Right lobe of liver (tissue), 6 donors: ENCODE measurements around the gene FGD5. TPM values are rescaled to one million over a fixed set of nuclear protein-coding genes. Genes with fewer than 3 reads are reported as not detected.

Source experiments
- ATAC-seq, 4 donors: fragments of 200-7000 bp; cut with Tn5 transposase; one replicate each; pipeline ENCODE4 v1.9.1; 2020; ENCODE audit warnings: mild to moderate bottlenecking in 4 of 4, moderate library complexity in 4 of 4
- DNase-seq, 3 donors: peaks; one replicate each; pipeline ENCODE4 v3.0.0-alpha.2; 2020
- H3K27ac ChIP-seq, 3 donors: fragments of 200-600 bp; one replicate each; pipeline ENCODE4 v1.8.0; 2022
- H3K27me3 ChIP-seq, 2 donors: fragments of 200-600 bp; one replicate each; pipeline ENCODE4 v1.8.0; 2022
- H3K36me3 ChIP-seq, 4 donors: fragments of 200-600 bp; sonication (generic) in 1 of 4; one replicate each; pipeline versions ENCODE4 v1.5.1 to v1.8.0; 2017 to 2022; ENCODE audit warnings: control low read depth in 1 of 4
- H3K4me1 ChIP-seq, 4 donors: fragments of 200-600 bp; sonication (generic) in 1 of 4; one replicate each; pipeline versions ENCODE4 v1.5.1 to v1.8.0; 2017 to 2022; ENCODE audit warnings: control low read depth in 1 of 4
- H3K4me3 ChIP-seq, 3 donors: fragments of 200-600 bp; one replicate each; pipeline ENCODE4 v1.8.0; 2022
- H3K9me3 ChIP-seq, 4 donors: fragments of 200-600 bp; sonication (generic) in 1 of 4; one replicate each; pipeline versions ENCODE4 v1.5.1 to v1.8.0; 2017 to 2022; ENCODE audit warnings: control low read depth in 1 of 4
- CTCF ChIP-seq, 4 donors: fragments of 200-600 bp in 3 of 4; fragments of 450-650 bp in 1 of 4; IDR thresholded peaks; one replicate each; pipeline versions ENCODE4 v1.5.1 to v1.8.0; 2016 to 2022; ENCODE audit warnings: antibody characterized with exemption in 4 of 4, mild to moderate bottlenecking in 2 of 4
- POLR2A ChIP-seq: fragments of 450-650 bp; IDR thresholded peaks from one replicate; pipeline ENCODE4 v1.6.1; 2017; ENCODE audit warnings: antibody characterized with exemption, mild to moderate bottlenecking
- WGBS: methylation state at CpG from one replicate; pipeline ENCODE4 v1.1.6; 2018; ENCODE audit warnings: low coverage, low lambda C conversion rate; ENCODE audit not compliant: insufficient coverage; ENCODE audit errors: missing lambda C conversion rate; 5-methylcytosine and 5-hydroxymethylcytosine counted together
- intact Hi-C, 2 donors: fragments of 100-400 bp; cut with DNase I; formaldehyde crosslinking; loops; one replicate each; pipeline versions ENCODE4 v1.11.2 to v1.14.1; 2022
- total RNA-seq, 6 experiments: library from RNA; depleted of rRNA in 2 of 6; stranded (reverse); fragments of >200 nt in 2 of 6; fragmentation: NEBNext Ultra II Directional in 3 of 6; extraction: Animal tissue kit (Norgen Biotek cat#: 25700) in 3 of 6; gene quantifications; one replicate each; pipeline versions ENCODE4 v1.1.0 to v1.2.4, GENCODE V29; 2016 to 2023
- donor health status: DM: no; HTN: yes; CAD: no.
- donor health status: DM: no; HTN: no; CAD: no.
- donor health status: DM: no; HTN: no; CAD: no.
- donor health status: DM: no; HTN: yes; CAD: no.
- donor health status: DM: no; HTN: yes; CAD: no.

The FGD5 gene
- total RNA-seq, 6 experiments from 2014 or later: 3.4 to 8.9 (median 5.9) TPM

GRCh38 chr3:14926592-14926991, 107.8 kb downstream of the FGD5 start:
- TF ChIP-seq POLR2A (no peak), CTCF (IDR thresholded peaks at IDR 0.05) (no peak)
- Histone ChIP-seq H3K9me3 (no peaks in the 10 kb centered on the region), H3K27me3 (no peaks in the 10 kb centered on the region), H3K4me3 (no peak overlapping the region), H3K27ac (no peak overlapping the region), H3K4me1 (no peaks in the 10 kb centered on the region), H3K36me3 (no peaks in the 10 kb centered on the region)
- ATAC-seq (no peak), DNase-seq (no peak)
- no CpG with 5 or more reads among the region's 1 CpG for WGBS
- intact Hi-C loops: loop anchor here in 1 of 2 donors (10.0 kb wide), 1 partner anchor 108 kb away; no protein-coding TSS in a partner anchor

- WGBS: 83% methylated on average over 5 of the region's 5 CpGs
- no peaks in the 10 kb centered on the region for H3K27me3 ChIP-seq
- intact Hi-C loops: loop anchor here in 1 of 2 donors (10.0 kb wide), 1 partner anchor 107 kb away; no protein-coding TSS in a partner anchor
- H3K4me1 ChIP-seq: no peaks in the 10 kb centered on the region
- DNase-seq (no peak), ATAC-seq (no peak)
- no peaks in the 10 kb centered on the region for H3K36me3 ChIP-seq
- H3K27ac ChIP-seq: no peak overlapping the region
- TF ChIP-seq CTCF (IDR thresholded peaks at IDR 0.05) (no peak), POLR2A (no peak)
- no peak overlapping the region for H3K4me3 ChIP-seq
- no peaks in the 10 kb centered on the region for H3K9me3 ChIP-seq
Measured at GRCh38 chr3:14927308-14927707, 108.5 kb downstream of the FGD5 start.

- ATAC-seq (no peak), DNase-seq (no peak)
- Histone ChIP-seq H3K4me1 (no peaks in the 10 kb centered on the region), H3K27ac (no peak overlapping the region), H3K27me3 (no peaks in the 10 kb centered on the region), H3K4me3 (no peak overlapping the region), H3K36me3 (no peaks in the 10 kb centered on the region), H3K9me3 (no peaks in the 10 kb centered on the region)
- WGBS: 73% methylated on average over 2 of the region's 2 CpGs
- intact Hi-C loops: loop anchor here in 1 of 2 donors (10.0 kb wide), 1 partner anchor 105 kb away; no protein-coding TSS in a partner anchor
- no peak for TF ChIP-seq POLR2A
- TF ChIP-seq CTCF (IDR thresholded peaks at IDR 0.05): no peak
Measured at GRCh38 chr3:14929310-14930074, 110.7 kb downstream of the FGD5 start.

GRCh38 chr3:14933820-14934425, 115.2 kb downstream of the FGD5 start:
- intact Hi-C loops: no loop called here
- no peak for TF ChIP-seq POLR2A
- TF ChIP-seq CTCF (IDR thresholded peaks at IDR 0.05): no peak
- H3K36me3 ChIP-seq: no peaks in the 10 kb centered on the region
- H3K27me3 ChIP-seq: no peaks in the 10 kb centered on the region
- no peak overlapping the region for H3K4me3 ChIP-seq
- ATAC-seq (no peak), DNase-seq (no peak)
- no peak overlapping the region for H3K27ac ChIP-seq
- no peaks in the 10 kb centered on the region for H3K4me1 ChIP-seq
- 56% methylated on average over 7 of the region's 7 CpGs for WGBS
- H3K9me3 ChIP-seq: no peaks in the 10 kb centered on the region
